Stimulated activated CD4-positive, alpha-beta T cell treated with anti-CD3 and anti-CD28 coated beads, Interleukin-15, amount 100 ng/mL, for 24 hours (primary cell): ENCODE results near the gene PEX13.
A peak's percentile ranks its signal among the peaks of the same experiment; 100 is the strongest.
"Not testable (repeated sequence)": the region's sequence is repeated elsewhere in the genome, so short reads cannot be mapped to it uniquely, and the experiment has no call there.

Experiments used
- DNase-seq: peaks from one replicate; pipeline ENCODE4 v3.0.0-alpha.2; 2020

Gene PEX13, protein sequence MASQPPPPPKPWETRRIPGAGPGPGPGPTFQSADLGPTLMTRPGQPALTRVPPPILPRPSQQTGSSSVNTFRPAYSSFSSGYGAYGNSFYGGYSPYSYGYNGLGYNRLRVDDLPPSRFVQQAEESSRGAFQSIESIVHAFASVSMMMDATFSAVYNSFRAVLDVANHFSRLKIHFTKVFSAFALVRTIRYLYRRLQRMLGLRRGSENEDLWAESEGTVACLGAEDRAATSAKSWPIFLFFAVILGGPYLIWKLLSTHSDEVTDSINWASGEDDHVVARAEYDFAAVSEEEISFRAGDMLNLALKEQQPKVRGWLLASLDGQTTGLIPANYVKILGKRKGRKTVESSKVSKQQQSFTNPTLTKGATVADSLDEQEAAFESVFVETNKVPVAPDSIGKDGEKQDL

DNA sequence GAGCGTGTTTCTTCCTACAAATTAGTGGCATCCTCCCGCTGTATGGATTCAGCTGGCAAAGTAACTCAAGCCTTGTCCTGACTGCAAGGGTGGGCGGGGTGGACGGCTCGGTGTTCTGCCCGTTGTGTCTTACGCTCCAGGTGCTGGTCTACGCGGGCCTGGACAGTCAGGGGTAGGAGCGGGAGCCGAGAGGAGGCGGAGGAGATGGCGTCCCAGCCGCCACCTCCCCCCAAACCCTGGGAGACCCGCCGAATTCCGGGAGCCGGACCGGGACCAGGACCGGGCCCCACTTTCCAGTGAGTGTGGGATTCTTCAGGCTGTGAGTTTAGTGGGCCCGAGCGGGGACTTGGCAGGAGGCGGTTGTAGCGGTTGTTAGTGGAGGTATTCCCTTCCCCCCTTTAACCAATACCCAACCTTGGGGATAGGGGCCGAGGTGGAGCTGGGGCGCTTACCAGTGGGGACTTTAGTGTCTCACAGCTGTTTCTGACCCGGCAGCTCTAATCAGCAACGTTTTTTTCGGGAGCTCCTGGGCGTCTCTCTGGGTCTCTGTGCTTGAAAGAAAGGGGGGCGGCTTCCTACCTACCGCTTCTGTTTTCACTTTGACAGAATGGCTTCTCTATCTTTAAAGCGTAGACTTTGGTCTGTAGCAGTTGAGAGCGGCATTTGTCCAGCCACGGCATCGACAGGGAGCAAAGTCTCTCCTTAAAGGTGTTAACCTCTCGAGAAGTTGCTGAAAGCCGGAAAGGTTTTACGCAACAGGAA, at the start of gene PEX13, which contains the start of gene PUS10:
Gene PEX13, plus strand, starts transcription at position 165 of the 762 bp plus-strand sequence. Its CDS starts 40 bp downstream, at position 205.
Gene PUS10, minus strand, starts transcription at position 700 of the 762 bp plus-strand sequence. CDS start 6,365 bp downstream, outside the sequence.
- DNase-seq, result peak; percentile 82

DNA sequence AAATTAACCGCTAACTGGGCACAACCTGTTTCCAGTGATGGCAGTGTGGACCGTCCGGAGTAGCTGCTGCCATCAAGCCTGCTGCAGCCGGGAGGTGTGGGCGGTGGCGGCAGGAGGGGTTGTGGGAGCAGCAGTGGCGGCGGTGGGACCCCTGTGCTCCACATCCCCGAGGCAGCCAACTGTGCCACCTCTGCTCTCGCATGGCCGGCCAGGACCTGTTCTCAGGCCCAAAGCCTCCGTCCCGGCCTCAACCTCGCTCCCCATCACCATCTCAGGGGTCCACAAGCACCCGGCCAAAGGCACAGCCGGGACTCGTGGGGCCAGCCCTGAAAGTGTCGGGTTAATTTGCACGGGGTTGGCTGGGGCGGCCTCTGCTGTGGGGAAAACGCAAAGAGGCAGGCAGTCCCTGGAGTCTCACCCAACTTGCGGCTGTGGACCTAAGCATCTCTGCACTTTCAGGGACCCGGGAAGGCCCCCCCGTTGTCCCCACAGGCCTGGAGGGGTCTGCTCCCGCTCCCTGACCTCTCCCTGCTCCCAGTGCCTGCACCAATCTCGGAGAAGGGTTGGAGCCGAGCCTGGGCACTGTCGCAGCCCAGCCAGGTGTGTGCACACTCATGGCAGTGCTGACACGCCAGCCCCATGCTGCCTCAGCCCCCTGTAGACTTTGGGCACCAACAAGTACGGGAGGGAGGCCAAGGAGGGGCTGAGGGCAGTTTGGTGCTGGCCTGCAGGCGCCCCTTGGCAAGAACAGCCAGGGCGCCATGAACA, 44.4 kb upstream of the PEX13 start:
- no peak for DNase-seq

- no peak for DNase-seq
These were observed 43.8 kb upstream of the PEX13 start for GRCh38 chr2:60973705-60974104.

- no peak for DNase-seq
These were observed 42.9 kb upstream of the PEX13 start for GRCh38 chr2:60974652-60975051.

- no peak for DNase-seq
These were observed 41.2 kb upstream of the PEX13 start for GRCh38 chr2:60976256-60976850.

DNA sequence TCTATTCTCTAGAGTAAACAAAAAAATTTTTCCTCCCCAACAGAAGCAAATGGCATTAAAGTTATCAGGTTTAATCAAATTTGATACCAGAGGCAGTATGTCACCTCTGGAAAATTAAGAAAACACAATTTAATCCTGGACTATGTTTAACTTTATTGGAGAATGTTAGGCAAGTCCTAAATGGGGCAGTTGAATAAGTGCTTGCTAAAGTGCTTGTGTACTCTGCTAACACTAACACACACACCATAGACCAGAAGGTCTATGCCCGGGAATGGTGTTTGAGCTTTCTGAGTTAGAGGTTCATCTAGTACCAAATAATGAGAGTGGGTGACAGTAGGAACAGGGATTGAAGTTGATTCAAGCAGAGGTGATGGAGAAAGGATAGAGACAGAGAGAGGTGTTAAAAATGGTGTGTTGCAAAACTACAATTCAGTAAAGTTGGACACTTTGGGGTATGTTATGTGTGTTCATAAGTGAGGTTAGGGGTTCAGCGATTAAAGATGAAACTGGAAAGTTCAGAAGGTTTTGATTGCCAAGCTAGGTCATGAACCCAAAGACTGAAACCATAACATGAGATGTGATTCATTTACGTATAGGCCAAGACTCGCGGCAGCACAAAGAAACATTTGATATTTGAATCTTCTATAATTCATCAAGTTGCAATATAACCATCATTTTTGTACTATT, 40.5 kb upstream of the PEX13 start:
- DNase-seq, result peak; percentile 18

- no peak for DNase-seq
These were observed 40.0 kb upstream of the PEX13 start for GRCh38 chr2:60977562-60977895.

- DNase-seq, result no peak
These were observed 38.3 kb upstream of the PEX13 start for GRCh38 chr2:60979231-60979630.

DNA sequence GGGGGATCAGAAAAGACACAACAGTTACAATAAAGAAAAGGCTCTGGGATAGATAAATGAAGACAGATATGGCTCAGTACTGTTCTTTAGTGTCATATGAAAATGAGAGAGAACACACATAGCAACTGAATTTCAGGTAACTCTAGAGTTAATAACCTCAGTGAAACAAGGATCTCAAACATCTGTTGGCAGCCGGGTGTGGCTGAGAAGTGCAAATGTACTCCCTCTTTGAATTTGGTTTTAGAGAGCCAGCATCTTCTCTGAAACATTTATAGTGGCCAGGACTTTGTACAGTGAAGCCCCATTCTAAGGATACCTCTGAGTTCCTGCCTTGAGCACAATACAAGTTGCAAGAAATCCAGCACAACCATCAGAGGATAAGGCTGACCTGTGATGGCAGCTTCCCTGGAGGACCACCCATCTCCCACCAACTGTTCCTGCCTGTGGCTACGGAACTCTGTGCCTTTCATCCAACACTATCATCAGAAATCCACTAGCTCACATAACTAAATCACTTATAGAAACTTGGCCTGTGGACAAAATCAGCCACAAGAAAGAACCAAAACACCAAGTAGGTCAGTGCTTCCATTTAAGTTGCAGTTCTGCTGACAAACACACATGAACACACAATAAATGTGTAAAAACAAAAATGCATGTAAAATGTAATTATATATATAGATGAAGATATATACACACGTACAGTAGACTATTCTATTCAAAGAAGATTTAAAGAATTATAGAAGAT, 37.3 kb upstream of the PEX13 start:
- no peak for DNase-seq

DNA sequence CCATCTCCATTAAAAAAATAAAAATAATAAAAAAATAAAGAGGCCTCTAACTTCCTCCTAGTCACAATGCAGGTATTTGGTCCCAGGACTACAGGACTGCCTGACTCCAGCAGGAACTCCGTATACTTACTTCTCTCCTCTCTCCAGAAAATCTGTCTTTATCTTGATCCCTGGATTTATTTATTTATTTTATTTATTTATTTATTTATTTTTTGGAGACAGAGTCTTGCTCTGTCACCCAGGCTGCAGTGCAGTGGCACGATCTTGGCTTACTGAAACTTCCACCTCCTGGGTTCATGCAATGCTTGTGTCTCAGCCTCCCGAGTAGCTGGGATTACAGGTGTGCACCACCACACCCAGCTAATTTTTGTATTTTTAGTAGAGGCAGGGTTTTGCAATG, 35.5 kb upstream of the PEX13 start:
- not testable (repeated sequence) for DNase-seq

DNA sequence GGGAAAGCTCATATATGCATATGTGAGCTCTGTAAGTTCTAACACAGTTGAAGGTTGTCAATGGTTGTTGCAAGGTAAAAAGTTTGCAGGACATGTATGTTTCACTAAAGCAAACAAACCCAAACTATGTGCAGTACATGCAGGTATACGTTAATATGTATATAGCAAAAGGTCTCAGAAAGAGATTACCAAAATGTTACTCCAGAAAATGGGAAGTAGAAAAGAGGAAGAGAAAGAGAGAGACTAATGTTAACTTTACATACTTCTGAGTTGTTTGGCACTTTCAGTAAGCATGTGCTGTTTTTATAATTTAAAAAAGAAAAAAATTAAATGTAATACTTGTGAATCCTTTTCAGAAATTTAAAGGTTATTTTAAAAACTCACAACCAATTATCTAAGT, 32.8 kb upstream of the PEX13 start:
- DNase-seq, result no peak

DNA sequence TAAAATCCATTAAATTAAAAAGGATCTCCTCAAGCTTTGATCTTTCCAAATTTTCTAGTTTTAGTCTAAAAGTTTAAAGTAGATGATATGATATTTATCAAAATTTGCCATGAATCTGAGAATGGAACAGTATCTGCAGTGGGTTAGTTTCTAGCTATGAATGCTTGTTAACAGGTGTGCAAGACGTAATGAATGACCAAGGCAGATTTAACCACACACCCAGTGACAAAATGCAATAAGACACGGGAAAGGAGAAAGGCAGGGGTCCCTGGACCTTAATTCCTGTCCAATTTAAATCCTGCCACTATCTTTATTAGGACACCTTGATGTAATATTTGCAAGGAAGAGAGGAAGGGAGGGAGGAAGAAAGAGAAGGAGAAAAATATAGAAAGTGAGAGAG, 30.5 kb upstream of the PEX13 start:
- no peak for DNase-seq

GRCh38 chr2:60987656-60988055, 29.9 kb upstream of the PEX13 start:
- DNase-seq, result not testable (repeated sequence)

DNA sequence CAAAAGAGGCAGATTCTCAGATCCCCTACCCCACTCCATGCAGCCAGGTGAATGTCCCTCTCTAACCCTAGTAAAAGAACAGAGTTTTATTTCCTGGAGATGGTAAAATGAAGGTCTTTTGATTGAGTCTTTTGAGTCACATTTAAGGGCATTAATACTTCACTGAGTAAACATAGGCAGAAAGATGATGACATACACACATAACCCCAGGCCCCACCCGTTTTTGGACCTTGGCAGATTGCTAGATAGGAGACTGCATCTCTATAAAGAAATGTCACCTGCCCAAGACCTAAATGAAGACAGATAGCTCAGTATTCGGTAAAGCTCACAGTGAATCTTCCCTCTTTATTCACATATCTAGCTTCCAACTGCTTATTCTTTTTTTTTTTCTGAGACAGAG, 28.3 kb upstream of the PEX13 start:
- no peak for DNase-seq

DNA sequence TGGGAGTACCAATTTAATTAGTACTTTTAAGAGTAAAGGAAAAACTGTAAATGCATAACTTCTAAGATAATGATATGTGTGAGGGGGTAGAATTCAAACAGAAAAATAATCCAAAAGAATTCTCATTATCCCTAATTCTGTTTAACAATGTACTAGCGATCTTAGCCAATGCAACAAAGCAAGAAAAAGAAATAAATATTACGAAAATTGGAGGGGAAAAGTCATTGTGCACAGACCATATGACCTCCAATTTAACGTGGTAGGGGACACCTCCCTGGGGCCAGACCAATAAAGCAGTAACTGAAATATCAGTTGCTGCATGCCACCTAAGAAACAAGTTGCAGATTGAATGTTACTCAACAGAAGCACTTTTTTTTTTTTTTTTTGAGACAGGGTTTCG, 25.9 kb upstream of the PEX13 start:
- DNase-seq, result no peak

GRCh38 chr2:60992985-60993392, 24.5 kb upstream of the PEX13 start:
- DNase-seq, result no peak

DNA sequence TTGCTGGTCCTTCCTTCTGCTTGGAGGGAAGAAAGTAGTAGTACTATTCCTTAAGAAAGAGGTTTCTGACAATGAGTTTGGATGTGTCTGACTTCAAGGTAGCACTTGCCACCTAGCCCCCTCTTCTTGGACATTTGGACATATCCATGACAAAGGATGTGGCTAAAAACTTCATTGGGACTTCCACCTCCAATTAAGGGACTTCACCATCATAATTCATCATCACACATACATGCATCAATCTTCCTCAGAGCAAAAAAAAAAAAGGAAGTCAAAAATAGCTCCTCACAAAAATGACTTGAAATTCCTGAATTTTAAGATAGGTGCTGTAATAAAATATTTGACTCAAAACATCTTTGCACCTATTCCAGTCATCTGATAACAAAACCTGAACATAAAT, 23.4 kb upstream of the PEX13 start:
- no peak for DNase-seq

DNA sequence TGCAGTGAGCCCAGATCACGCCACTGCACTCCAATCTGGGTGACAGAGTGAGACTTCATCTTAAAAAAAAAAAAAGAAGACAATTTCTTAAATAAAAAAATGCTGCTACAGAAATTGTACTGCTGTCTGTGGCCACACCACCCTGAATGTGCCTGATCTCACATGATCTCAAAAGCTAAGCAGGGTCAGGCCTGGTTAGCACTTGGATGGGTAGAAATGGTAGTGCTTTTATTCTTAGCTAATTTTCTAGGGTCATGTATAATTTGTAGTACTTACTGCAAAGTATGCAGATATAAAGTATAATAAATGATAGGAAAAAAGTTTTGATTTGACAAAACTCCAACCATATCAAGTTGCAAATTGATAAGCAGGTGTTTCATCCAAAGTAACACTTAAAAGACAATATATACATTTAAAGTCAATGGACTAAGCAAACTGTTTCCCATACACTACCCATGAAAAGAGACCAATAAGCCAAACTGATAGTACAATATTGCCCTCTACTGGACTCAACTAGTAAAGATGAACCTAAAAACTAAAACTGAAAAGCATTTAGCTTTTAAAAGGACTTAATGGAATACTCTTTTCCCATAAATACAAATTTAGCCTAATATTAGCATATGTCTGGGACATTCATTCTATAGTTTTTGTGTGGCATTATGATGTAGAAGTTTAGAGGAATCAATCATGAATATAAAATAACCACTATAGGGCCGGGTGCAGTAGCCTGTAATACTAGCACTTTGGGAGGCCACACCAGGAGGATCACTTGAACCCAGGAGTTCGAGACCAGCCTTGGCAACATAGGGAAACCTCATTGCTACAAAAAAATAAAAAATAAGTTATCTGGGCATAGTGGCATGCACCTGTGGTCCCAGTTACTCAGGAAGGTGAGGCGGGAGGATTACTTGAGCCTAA, 18.6 kb upstream of the PEX13 start:
- DNase-seq, result no peak

DNA sequence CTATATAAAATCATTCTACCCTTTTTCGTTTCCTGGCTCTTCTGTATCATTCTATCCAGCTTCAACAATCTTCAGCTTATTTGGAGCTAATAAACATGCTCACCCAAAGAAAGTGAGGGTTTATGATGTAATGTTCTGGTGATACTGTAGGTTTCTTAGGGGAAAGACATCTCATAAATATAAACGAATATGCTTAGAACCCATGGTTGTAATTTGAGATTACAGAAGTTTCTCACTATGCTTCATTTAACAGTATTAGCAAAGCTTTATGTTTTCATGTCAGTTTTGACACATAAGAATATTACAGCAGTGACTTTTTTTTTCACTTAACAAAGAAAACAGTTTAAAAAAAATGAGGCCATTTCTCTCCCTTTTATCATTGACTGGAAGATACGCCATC, 11.8 kb upstream of the PEX13 start:
- no peak for DNase-seq

DNA sequence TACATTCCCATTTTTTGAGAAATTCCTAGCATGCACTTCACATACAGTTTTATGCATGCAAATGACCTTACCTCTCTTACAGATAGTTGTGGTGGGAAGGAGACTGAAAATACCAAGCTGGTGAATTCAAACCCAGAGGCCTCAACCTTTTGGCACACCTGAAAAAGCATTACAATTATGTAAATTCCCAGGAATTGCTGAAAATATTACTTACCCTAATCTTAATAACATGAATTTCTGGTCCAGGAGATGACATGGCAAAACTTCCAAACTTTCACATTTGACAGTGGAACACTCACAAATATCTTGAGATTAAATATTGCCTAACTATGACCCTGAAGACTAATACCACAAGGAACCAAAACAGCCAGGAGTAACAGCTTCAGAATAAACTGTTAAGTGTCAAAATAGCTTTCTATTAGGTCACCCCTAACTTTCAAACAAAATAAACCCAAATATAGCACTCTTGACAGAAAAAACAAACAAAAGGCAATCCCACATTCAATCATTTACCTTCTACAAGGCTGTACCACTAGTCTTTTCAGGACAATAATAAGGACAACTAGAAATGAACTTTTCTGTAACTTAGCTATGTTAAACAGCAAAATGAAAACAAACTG, 10.9 kb upstream of the PEX13 start:
- no peak for DNase-seq
